Activated T-helper 17 cell treated with anti-CD3 and anti-CD28 coated beads, Interleukin-2, amount 50 U/mL, for 72 hours (primary cell): ENCODE measurements around the gene CDH15. TPM values are rescaled to one million over a fixed set of nuclear protein-coding genes. Genes with fewer than 3 reads are reported as not detected.
A peak's percentile ranks its signal among the peaks of the same experiment; 100 is the strongest.
"Not testable (repeated sequence)": the region's sequence is repeated elsewhere in the genome, so short reads cannot be mapped to it uniquely, and the experiment has no call there.

Experiments used
- ATAC-seq: fragments of 150-1000 bp; cut with Tn5 transposase; replicated peaks from 2 replicates; pipeline ENCODE4 v1.10.0; 2021; ENCODE audit warnings: mild to moderate bottlenecking, moderate library complexity
- H3K27ac Mint-ChIP-seq: one replicate; pipeline ENCODE4 v1.8.0; 2022; ENCODE audit warnings: mixed read lengths
- H3K27me3 Mint-ChIP-seq: one replicate; pipeline ENCODE4 v1.8.0; 2022; ENCODE audit warnings: mixed read lengths
- H3K36me3 Mint-ChIP-seq: one replicate; pipeline ENCODE4 v1.8.0; 2022; ENCODE audit warnings: low read depth, mild to moderate bottlenecking, mixed read lengths
- H3K4me1 Mint-ChIP-seq: one replicate; pipeline ENCODE4 v1.8.0; 2022; ENCODE audit warnings: mixed read lengths
- H3K4me3 Mint-ChIP-seq: one replicate; pipeline ENCODE4 v1.8.0; 2022; ENCODE audit warnings: mild to moderate bottlenecking, mixed read lengths
- H3K9me3 Mint-ChIP-seq: one replicate; pipeline ENCODE4 v1.8.0; 2022; ENCODE audit warnings: mixed read lengths
- total RNA-seq, 2 donors: library from RNA; stranded (reverse); gene quantifications; one replicate each; pipeline ENCODE4 v1.2.3, GENCODE V29; 2022

Gene CDH15
- total RNA-seq, 2 donors from 2014 or later, result 0.15 to 0.37 TPM

DNA sequence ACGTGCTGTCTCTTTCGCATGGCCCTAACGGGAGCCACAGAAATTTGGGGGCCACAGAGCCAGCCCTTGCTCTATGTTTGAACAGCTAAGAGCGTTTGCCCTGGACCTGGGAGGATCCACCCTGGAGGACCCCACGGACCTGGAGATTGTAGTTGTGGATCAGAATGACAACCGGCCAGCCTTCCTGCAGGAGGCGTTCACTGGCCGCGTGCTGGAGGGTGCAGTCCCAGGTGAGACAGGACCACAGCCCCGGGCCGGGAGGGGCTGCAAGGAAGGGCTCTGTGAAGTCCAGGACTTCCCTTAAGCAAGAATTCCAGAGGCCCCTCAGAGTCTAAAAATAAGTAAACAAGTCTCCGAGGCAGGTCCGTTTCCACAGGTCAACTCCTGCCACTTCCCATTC lies 11.9 kb downstream of the CDH15 start:
- H3K4me1 Mint-ChIP-seq, result no peaks in the 10 kb centered on the region
- no peak overlapping the region for H3K27ac Mint-ChIP-seq
- H3K27me3 Mint-ChIP-seq, result no peaks in the 10 kb centered on the region
- H3K4me3 Mint-ChIP-seq, result no peak overlapping the region
- no peaks in the 10 kb centered on the region for H3K36me3 Mint-ChIP-seq
- no peaks in the 10 kb centered on the region for H3K9me3 Mint-ChIP-seq
- no peak for ATAC-seq

DNA sequence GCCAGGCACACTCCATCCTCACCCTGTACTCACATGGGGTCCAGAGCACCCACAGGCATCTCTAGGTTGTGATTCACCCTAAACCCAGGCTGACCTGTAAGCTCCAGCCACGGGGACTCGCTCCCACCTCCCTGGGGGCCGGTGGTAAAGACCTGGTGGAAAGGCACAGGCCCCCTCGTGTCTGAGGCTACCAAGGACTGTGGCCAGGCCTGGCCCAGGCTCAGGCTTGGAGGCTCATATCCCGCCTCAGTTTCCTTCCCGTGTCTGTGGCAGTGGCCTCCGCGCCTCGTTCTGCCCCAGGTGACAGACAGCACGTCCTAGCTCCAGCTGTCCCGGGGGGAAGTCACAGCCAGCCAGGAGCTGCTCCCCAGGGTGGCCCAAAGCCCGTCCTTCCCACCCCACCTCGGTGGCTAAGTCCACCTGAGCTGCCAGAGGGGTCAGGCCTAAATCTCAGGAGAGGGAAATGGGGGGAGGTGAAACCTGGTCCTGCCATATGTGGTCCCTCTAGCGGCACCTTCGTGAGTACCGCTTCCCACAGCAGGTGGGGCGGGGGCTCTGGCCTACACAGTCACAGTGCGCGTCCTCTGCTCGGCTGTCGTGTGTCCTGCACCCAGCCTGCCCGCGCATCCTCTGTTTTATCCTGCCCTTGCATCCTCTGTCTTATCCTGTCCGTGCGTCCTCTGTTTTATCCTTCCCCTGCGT lies 12.6 kb downstream of the CDH15 start:
- Mint-ChIP-seq H3K27ac (no peak overlapping the region), H3K36me3 (no peaks in the 10 kb centered on the region)
- ATAC-seq, result no peak

DNA sequence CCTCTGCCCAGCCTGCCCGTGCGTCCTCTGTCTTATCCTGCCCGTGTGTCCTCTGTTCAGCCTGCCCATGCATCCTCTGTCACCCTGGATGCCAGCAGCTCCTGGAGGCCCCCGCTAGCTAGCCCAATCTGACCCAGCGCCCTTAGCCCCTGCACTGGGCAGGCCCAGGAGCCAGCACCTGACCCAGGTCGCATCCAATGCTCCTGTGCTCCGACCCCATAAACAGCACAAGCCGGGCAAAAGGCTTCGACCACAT lies 13.1 kb downstream of the CDH15 start:
- no peaks in the 10 kb centered on the region for H3K36me3 Mint-ChIP-seq
- no peak overlapping the region for H3K27ac Mint-ChIP-seq
- no peaks in the 10 kb centered on the region for H3K9me3 Mint-ChIP-seq
- no peaks in the 10 kb centered on the region for H3K4me1 Mint-ChIP-seq
- no peak for ATAC-seq
- no peak overlapping the region for H3K4me3 Mint-ChIP-seq
- H3K27me3 Mint-ChIP-seq, result no peaks in the 10 kb centered on the region

More for the DNA sequence above, 12.6 kb downstream of the CDH15 start:
- no peak overlapping the region for H3K4me3 Mint-ChIP-seq
- H3K27me3 Mint-ChIP-seq, result no peaks in the 10 kb centered on the region
- no peaks in the 10 kb centered on the region for H3K9me3 Mint-ChIP-seq
- H3K4me1 Mint-ChIP-seq, result no peaks in the 10 kb centered on the region

DNA sequence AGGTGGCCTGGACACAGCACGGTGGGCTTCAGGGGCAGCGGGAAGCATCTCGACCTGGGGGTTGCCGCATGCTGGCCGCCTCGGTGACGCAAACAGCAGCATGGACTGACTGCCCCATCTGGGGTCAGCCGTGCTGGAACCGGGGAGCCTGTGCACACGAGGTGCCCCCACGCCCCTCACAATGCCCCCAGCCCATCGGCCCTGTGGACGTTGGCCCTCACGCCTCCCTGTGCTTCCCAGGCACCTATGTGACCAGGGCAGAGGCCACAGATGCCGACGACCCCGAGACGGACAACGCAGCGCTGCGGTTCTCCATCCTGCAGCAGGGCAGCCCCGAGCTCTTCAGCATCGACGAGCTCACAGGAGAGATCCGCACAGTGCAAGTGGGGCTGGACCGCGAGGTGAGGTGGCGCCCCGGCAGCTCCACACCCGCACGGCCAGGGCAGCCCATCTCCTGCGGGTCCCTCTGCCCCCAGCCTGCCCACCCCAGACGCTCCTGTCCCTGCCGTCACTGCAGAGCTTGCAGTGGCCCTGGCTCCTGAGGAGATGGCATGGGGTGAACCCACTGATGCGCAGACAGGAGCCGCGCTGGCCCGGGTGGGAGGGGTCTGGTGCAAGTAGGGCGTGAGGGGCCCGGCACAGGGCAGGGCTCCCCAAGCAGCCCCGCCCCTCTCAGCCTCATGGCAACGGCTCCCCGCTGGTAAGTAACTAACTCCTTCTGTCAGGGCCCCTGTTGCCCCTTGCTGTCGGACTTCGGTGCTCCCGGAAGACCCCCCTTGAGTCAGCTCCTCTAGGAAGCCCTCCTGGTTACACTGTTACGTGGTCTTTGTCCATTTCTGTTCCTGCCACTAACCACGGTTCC lies 13.6 kb downstream of the CDH15 start:
- ATAC-seq, result no peak
- H3K27me3 Mint-ChIP-seq, result no peaks in the 10 kb centered on the region
- H3K4me1 Mint-ChIP-seq, result no peaks in the 10 kb centered on the region
- no peaks in the 10 kb centered on the region for H3K9me3 Mint-ChIP-seq
- no peak overlapping the region for H3K27ac Mint-ChIP-seq
- no peak overlapping the region for H3K4me3 Mint-ChIP-seq
- H3K36me3 Mint-ChIP-seq, result no peaks in the 10 kb centered on the region

DNA sequence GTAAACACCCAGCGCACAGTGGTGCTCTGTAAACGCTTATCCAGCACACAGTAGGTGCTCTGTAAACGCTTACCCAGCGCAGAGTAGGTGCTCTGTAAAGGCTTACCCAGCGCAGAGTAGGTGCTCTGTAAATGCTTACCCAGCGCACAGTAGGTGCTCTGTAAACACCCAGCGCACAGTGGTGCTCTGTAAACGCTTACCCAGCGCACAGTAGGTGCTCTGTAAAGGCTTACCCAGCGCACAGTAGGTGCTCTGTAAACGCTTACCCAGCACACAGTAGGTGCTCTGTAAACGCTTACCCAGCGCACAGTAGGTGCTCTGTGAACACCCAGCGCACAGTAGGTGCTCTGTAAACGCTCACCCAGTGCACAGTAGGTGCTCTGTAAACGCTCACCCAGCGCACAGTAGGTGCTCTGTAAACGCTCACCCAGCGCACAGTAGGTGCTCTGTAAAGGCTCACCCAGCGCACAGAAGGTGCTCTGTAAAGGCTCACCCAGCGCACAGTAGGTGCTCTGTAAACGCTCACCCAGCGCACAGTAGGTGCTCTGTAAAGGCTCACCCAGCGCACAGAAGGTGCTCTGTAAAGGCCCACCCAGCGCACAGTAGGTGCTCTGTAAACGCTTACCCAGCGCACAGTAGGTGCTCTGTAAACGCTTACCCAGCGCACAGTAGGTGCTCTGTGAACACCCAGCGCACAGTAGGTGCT lies 14.5 kb downstream of the CDH15 start:
- not testable (repeated sequence) for ATAC-seq, H3K27me3 Mint-ChIP-seq, H3K36me3 Mint-ChIP-seq, H3K27ac Mint-ChIP-seq, H3K4me3 Mint-ChIP-seq, H3K9me3 Mint-ChIP-seq, H3K4me1 Mint-ChIP-seq

DNA sequence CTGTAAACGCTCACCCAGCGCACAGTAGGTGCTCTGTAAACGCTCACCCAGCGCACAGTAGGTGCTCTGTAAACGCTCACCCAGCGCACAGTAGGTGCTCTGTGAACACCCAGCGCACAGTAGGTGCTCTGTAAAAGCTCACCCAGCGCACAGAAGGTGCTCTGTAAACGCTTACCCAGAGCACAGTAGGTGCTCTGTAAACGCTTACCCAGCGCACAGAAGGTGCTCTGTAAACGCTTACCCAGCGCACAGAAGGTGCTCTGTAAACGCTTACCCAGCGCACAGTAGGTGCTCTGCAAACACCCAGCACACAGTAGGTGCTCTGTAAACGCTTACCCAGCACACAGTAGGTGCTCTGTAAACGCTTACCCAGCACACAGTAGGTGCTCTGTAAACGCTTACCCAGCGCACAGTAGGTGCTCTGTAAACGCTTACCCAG lies 15.1 kb downstream of the CDH15 start:
- H3K27ac Mint-ChIP-seq, H3K4me1 Mint-ChIP-seq, ATAC-seq, H3K36me3 Mint-ChIP-seq, H3K4me3 Mint-ChIP-seq, H3K27me3 Mint-ChIP-seq, H3K9me3 Mint-ChIP-seq: not testable (repeated sequence)

DNA sequence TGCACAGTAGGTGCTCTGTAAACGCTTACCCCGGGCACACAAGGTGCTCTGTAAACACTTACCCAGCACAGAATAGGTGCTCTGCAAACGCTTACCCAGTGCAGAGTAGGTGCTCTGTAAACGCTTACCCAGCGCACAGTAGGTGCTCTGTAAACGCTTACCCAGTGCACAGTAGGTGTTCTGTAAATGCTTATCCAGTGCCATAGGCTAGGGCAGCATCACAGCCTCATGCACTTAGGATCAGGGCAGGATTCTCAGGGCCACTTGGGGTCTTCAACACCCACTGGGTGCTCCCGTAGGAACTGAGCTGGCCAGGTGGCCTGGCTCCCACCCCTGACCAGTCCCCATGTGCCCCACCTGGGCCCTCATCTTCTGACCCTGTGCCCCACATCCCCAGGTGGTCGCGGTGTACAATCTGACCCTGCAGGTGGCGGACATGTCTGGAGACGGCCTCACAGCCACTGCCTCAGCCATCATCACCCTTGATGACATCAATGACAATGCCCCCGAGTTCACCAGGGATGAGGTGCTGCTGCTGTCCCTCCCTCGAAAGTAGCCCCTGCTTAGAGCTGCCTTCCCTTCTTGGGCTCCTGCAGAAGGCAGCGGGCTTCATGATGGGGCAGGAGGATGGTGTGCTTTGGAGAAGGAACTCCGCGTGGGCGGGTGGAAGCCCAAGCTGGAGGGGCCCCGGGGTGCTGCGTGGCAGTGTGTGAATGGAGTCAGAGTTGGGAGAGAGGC lies 15.7 kb downstream of the CDH15 start:
- no peaks in the 10 kb centered on the region for H3K27me3 Mint-ChIP-seq
- no peak overlapping the region for H3K4me3 Mint-ChIP-seq
- no peaks in the 10 kb centered on the region for H3K9me3 Mint-ChIP-seq
- H3K36me3 Mint-ChIP-seq, result no peaks in the 10 kb centered on the region
- no peak overlapping the region for H3K27ac Mint-ChIP-seq
- ATAC-seq, result peak; percentile 48
- no peaks in the 10 kb centered on the region for H3K4me1 Mint-ChIP-seq

DNA sequence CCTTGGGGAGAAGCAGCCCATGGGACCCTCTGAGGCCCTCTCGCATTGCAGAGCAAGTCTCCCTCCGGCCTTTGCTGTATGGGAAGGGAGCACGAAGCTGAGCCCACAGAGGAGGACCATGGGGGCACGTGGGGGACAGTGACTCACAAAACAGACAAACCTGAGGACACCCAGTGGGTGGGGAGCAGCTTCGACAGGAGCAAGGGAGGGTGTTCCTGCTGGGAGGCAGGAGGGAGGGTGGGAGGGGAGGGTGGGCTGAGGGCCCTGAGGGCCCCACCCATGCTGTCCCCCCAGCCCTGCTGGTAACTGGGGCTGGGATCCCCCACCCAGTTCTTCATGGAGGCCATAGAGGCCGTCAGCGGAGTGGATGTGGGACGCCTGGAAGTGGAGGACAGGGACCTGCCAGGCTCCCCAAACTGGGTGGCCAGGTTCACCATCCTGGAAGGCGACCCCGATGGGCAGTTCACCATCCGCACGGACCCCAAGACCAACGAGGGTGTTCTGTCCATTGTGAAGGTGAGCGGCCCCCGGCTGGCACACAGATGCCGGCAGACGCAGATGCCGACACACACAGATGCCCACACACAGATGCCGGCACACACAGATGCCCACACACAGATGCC lies 16.3 kb downstream of the CDH15 start:
- ATAC-seq, result peak; percentile 41
- H3K4me3 Mint-ChIP-seq, result no peak overlapping the region
- no peaks in the 10 kb centered on the region for H3K9me3 Mint-ChIP-seq
- H3K4me1 Mint-ChIP-seq, result no peaks in the 10 kb centered on the region
- H3K27me3 Mint-ChIP-seq, result no peaks in the 10 kb centered on the region
- no peaks in the 10 kb centered on the region for H3K36me3 Mint-ChIP-seq
- no peak overlapping the region for H3K27ac Mint-ChIP-seq

DNA sequence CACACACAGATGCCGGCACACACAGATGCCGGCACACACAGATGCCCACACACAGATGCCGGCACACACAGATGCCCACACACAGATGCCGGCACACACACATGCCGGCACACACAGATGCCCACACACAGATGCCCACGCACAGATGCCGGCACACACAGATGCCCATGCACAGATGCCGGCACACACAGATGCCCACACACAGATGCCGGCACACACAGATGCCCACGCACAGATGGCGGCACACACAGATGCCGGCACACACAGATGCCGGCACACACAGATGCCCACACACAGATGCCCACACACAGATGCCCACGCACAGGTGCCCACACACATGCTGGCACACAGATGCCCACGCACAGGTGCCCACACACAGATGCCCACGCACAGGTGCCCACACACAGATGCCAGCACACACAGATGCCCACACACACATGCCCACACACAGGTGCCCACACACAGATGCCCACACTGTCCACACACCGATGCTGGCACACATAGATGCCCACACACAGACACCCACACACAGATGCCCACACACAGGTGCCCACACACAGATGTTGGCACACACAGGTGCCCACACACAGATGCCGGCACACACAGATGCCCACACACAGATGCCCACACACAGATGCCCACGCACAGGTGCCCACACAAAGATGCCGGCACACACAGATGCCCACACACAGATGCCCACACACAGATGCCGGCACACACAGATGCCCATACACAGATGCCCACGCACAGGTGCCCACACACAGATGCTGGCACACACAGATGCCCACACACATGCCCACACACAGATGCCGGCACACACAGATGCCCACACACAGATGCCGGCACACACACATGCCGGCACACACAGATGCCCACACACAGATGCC lies 17.2 kb downstream of the CDH15 start:
- ATAC-seq, H3K27ac Mint-ChIP-seq, H3K4me1 Mint-ChIP-seq, H3K36me3 Mint-ChIP-seq, H3K4me3 Mint-ChIP-seq, H3K9me3 Mint-ChIP-seq, H3K27me3 Mint-ChIP-seq: not testable (repeated sequence)

DNA sequence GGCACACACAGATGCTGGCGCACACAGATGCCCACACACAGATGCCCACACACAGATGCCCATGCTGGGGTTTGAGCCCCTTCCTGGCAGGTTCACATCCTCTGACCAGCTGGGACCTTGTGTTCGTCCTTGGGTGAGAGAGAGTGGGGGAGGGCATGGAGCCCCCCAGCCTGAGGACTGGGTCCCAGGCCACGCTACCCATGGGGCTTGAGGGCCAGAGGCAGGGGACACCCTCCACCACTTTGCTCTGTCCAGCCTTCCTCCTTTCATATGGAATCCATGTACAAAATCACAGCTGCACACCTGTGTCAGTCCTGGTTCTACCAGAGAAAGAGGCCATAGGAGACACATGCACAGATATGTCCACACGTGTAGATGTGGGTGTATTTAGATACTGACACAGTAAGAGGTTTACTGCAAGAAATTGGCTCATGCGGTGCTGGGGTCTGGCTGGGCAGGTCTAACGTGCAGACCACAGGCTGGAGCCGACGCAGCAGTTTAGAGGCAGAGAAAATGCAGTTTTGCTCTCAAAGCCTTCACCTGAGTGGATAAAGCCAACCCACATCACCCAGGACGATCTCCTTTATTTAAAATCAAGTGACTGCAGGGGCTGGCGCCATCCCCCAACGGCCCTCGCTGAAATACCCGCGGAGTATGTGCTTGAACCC lies 17.9 kb downstream of the CDH15 start:
- ATAC-seq, result no peak
- no peaks in the 10 kb centered on the region for H3K36me3 Mint-ChIP-seq
- no peaks in the 10 kb centered on the region for H3K27me3 Mint-ChIP-seq
- no peak overlapping the region for H3K4me3 Mint-ChIP-seq
- H3K27ac Mint-ChIP-seq, result no peak overlapping the region
- no peaks in the 10 kb centered on the region for H3K9me3 Mint-ChIP-seq
- no peaks in the 10 kb centered on the region for H3K4me1 Mint-ChIP-seq

DNA sequence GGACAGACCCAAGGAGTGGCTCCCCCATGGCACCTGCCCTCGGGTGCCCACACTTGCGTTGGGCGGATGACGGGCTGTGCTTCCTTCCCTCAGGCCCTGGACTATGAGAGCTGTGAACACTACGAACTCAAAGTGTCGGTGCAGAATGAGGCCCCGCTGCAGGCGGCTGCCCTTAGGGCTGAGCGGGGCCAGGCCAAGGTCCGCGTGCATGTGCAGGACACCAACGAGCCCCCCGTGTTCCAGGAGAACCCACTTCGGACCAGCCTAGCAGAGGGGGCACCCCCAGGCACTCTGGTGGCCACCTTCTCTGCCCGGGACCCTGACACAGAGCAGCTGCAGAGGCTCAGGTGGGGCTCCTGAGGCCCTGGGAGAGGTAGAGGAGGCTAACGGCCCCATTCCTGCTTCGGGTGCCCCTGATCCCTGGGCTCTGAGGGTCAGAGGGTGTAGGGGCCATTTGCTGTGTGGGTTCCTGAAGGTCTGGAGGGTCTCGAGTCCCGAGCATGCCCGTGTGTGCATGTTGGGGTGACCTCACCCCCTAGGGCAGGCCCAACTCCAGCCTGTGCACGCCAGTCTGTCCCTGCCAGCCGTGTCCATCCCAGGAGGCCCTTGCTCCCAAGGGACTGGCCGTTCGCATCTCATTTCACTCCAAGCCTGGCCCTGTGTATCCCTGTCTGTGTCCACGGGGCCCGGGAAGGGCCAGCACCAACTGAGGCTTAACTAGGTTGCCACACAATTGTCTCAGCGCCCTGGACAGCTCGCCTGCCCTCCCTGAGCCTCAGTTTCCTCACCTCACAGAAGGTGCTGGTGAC lies 18.8 kb downstream of the CDH15 start:
- no peaks in the 10 kb centered on the region for H3K36me3 Mint-ChIP-seq
- H3K9me3 Mint-ChIP-seq, result no peaks in the 10 kb centered on the region
- no peak for ATAC-seq
- H3K27ac Mint-ChIP-seq, result no peak overlapping the region
- H3K4me3 Mint-ChIP-seq, result no peak overlapping the region
- no peaks in the 10 kb centered on the region for H3K27me3 Mint-ChIP-seq
- no peaks in the 10 kb centered on the region for H3K4me1 Mint-ChIP-seq

DNA sequence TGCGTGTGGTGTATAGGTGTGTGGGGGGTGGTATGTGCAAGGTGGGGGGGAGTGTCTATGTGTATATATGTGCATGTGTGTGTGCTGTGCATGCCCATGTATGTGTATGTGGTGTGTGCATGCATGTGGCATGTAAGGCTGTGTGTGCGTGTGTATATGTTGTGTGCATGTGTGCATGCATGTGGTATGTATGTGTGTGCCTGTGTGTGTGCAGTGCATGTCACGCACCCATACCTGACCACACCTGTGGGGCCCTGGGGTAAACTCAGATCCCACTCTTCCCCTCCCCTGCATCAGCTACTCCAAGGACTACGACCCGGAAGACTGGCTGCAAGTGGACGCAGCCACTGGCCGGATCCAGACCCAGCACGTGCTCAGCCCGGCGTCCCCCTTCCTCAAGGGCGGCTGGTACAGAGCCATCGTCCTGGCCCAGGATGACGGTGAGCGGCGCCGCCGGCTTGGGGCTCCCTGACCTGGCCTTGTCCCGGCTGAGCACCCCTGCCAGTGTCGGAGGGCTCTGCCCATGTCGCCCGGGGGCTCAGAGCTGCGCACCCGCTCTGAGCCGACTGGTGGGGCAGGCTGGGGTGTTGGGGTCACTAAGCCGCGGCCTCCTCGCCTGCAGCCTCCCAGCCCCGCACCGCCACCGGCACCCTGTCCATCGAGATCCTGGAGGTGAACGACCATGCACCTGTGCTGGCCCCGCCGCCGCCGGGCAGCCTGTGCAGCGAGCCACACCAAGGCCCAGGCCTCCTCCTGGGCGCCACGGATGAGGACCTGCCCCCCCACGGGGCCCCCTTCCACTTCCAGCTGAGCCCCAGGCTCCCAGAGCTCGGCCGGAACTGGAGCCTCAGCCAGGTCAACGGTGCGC lies 19.7 kb downstream of the CDH15 start:
- Mint-ChIP-seq H3K27ac (no peak overlapping the region), H3K4me3 (no peak overlapping the region), H3K9me3 (no peaks in the 10 kb centered on the region), H3K36me3 (no peaks in the 10 kb centered on the region), H3K27me3 (no peaks in the 10 kb centered on the region), H3K4me1 (no peaks in the 10 kb centered on the region)
- ATAC-seq, result no peak
